ENCODE results near the gene MYOZ2.

MYOZ2 gene

DNA sequence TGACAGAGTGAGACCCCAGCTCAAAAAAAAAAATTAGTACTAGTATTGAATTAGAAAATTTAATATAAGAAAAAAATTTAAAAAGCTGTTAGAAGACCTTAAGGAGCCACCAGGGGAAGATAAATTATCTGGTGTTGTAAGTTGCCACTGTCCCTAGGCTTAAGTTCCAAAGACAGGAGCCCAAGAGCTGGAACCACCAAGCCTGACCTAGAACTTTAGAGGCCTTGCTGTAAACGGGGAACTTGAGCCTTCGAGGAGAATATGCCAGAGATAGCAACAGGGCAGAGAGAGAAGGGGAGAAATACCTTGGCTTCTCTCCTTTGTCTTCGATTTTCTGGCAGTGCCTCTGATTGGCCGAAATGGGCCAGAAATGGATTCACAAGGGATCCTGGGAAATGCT is 85.8 kb downstream of the MYOZ2 start:
- no peaks in the 10 kb centered on the region for H3K27me3 ChIP-seq (ENCODE audit: low read depth, low read length)
- peaks cover 3% of the 10 kb centered on the region for H3K36me3 ChIP-seq (replicated peaks; ENCODE audit: low read depth, low read length)
- H3K4me3 ChIP-seq (ENCODE audit: low read length) = no peak overlapping the region
- no peaks in the 10 kb centered on the region for H3K9me3 ChIP-seq (ENCODE audit: insufficient read depth, low read length)
- H2AFZ ChIP-seq (ENCODE audit: low read depth, low read length) = no peak overlapping the region
- peaks cover 9% of the 10 kb centered on the region for H3K4me1 ChIP-seq (ENCODE audit: low read length)
- H3K4me2 ChIP-seq (ENCODE audit: low read length) = no peak overlapping the region
- no peaks in the 10 kb centered on the region for H3K79me2 ChIP-seq (ENCODE audit: low read length)
- H3K27ac ChIP-seq (ENCODE audit: low read length) = no peak overlapping the region
- H4K20me1 ChIP-seq (ENCODE audit: insufficient read depth, low read length) = no peaks in the 10 kb centered on the region
- no peak overlapping the region for H3K9ac ChIP-seq (ENCODE audit: low read length)
- TF ChIP-seq, protein P1, sequence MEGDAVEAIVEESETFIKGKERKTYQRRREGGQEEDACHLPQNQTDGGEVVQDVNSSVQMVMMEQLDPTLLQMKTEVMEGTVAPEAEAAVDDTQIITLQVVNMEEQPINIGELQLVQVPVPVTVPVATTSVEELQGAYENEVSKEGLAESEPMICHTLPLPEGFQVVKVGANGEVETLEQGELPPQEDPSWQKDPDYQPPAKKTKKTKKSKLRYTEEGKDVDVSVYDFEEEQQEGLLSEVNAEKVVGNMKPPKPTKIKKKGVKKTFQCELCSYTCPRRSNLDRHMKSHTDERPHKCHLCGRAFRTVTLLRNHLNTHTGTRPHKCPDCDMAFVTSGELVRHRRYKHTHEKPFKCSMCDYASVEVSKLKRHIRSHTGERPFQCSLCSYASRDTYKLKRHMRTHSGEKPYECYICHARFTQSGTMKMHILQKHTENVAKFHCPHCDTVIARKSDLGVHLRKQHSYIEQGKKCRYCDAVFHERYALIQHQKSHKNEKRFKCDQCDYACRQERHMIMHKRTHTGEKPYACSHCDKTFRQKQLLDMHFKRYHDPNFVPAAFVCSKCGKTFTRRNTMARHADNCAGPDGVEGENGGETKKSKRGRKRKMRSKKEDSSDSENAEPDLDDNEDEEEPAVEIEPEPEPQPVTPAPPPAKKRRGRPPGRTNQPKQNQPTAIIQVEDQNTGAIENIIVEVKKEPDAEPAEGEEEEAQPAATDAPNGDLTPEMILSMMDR (IDR thresholded peaks at IDR 0.05; ENCODE audit: low read depth, low read length) = no peak
- no peak for TF ChIP-seq EZH2phosphoT487 (IDR thresholded peaks at IDR 0.05; ENCODE audit: low read depth)

DNA sequence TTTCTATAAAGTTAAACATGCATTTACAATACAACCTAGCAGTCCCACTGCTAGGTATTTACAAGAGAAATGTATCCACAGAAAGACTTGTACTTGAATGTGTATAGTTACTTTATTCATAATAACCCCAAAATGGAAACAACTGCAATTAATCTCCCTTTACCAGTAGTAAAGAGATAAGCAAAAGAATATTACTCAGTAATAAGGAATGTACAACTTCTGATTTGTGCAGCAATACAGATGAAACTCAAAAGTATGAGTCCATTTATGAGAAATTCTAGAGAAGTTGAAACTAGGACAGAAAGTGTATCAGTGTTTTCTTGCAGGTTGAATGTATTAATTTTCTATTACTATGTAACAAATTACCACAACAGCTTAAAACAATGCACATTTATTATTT is 92.1 kb downstream of the MYOZ2 start:
- no peaks in the 10 kb centered on the region for H3K27me3 ChIP-seq (ENCODE audit: low read depth, low read length)
- H4K20me1 ChIP-seq (ENCODE audit: insufficient read depth, low read length) = no peaks in the 10 kb centered on the region
- H3K4me3 ChIP-seq (ENCODE audit: low read length) = no peak overlapping the region
- H3K4me2 ChIP-seq (ENCODE audit: low read length) = no peak overlapping the region
- peaks cover 18% of the 10 kb centered on the region for H3K4me1 ChIP-seq (ENCODE audit: low read length)
- H3K9me3 ChIP-seq (ENCODE audit: insufficient read depth, low read length) = no peaks in the 10 kb centered on the region
- no peak overlapping the region for H3K9ac ChIP-seq (ENCODE audit: low read length)
- peaks cover 5% of the 10 kb centered on the region for H3K36me3 ChIP-seq (replicated peaks; ENCODE audit: low read depth, low read length)
- no peak overlapping the region for H2AFZ ChIP-seq (ENCODE audit: low read depth, low read length)
- TF ChIP-seq, protein P1 (IDR thresholded peaks at IDR 0.05; ENCODE audit: low read depth, low read length) = no peak
- TF ChIP-seq EZH2phosphoT487 (IDR thresholded peaks at IDR 0.05; ENCODE audit: low read depth) = no peak
- H3K79me2 ChIP-seq (ENCODE audit: low read length) = no peaks in the 10 kb centered on the region
- H3K27ac ChIP-seq (ENCODE audit: low read length) = no peak overlapping the region

DNA sequence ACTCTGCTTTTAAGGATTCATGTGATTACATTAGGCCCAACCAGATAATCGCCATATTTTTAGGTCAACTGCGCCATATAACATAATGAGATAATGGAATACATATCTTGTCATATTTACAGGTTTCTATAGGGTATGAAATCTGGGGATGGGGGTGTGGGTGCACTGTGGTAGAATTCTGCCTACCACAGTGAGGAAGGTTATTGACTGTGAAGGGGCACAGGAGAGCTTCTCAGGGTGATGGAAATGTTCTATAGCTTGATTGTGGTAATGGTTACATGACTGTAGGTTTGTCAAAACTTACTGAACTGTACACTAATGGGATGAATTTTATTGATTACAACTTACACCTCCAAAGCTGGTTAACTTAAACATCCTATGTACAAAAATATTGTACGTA is 92.8 kb downstream of the MYOZ2 start:
- H3K27ac ChIP-seq (ENCODE audit: low read length) = no peak overlapping the region
- no peak overlapping the region for H2AFZ ChIP-seq (ENCODE audit: low read depth, low read length)

DNA sequence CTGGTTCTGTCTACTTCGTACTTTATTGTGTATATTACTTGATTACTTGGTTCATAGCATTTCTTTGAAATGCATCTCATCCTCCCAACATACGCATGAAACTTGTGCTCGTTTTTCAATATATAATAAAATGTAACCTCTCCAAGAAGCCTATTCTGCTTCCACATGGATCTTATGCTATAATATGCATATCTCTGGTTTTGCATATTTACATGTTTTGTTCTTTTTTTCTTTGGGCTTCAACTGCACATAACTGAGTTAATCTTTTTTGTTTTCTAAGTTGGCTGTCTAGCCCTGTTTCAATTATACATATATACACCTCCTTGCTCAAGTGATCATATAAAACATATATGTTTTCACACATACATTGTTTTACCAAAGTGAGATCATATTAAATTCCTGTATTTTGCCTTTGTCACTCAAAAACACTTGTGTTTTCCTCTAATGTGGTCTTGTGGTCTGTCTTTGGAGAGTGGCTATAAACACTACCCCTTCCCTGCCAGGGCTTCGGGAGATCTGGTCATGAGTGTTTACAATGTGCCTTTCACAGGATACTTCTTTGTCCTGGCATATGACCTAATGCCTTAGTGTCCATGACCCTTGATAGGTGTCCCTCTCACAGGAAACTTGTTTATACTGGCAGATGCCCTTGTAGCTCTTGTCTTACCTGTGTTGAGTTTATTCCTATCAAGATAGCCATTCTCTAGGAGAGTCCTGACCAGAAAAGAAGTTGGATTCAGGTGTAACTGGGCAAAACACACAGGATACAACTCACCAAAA is 94.5 kb downstream of the MYOZ2 start:
- Histone ChIP-seq H3K4me2 (ENCODE audit: low read length) (no peak overlapping the region), H3K9ac (ENCODE audit: low read length) (no peak overlapping the region), H3K4me3 (ENCODE audit: low read length) (no peak overlapping the region), H3K36me3 (replicated peaks; ENCODE audit: low read depth, low read length) (peaks cover 5% of the 10 kb centered on the region), H3K27ac (ENCODE audit: low read length) (no peak overlapping the region), H3K9me3 (ENCODE audit: insufficient read depth, low read length) (no peaks in the 10 kb centered on the region), H2AFZ (ENCODE audit: low read depth, low read length) (no peak overlapping the region), H4K20me1 (ENCODE audit: insufficient read depth, low read length) (peaks cover 6% of the 10 kb centered on the region; the same call in 1 of the 2 replicates), H3K4me1 (ENCODE audit: low read length) (peaks cover 25% of the 10 kb centered on the region), H3K79me2 (ENCODE audit: low read length) (peaks cover 7% of the 10 kb centered on the region), H3K27me3 (ENCODE audit: low read depth, low read length) (no peaks in the 10 kb centered on the region)
- TF ChIP-seq EZH2phosphoT487 (IDR thresholded peaks at IDR 0.05; ENCODE audit: low read depth) = no peak
- TF ChIP-seq, protein P1 (IDR thresholded peaks at IDR 0.05; ENCODE audit: low read depth, low read length) = no peak

More for the DNA sequence above, 92.8 kb downstream of the MYOZ2 start:
- H3K27me3 ChIP-seq (ENCODE audit: low read depth, low read length) = no peaks in the 10 kb centered on the region
- no peaks in the 10 kb centered on the region; the same call in 1 of the 2 replicates for H3K79me2 ChIP-seq (ENCODE audit: low read length)
- H3K4me1 ChIP-seq (ENCODE audit: low read length) = peaks cover 19% of the 10 kb centered on the region
- H3K4me2 ChIP-seq (ENCODE audit: low read length) = no peak overlapping the region
- H3K9ac ChIP-seq (ENCODE audit: low read length) = no peak overlapping the region
- TF ChIP-seq EZH2phosphoT487 (IDR thresholded peaks at IDR 0.05; ENCODE audit: low read depth) = no peak
- TF ChIP-seq, protein P1 (IDR thresholded peaks at IDR 0.05; ENCODE audit: low read depth, low read length) = no peak
- peaks cover under 1% of the 10 kb centered on the region; the same call in 1 of the 2 replicates for H4K20me1 ChIP-seq (ENCODE audit: insufficient read depth, low read length)
- H3K36me3 ChIP-seq (replicated peaks; ENCODE audit: low read depth, low read length) = peaks cover 5% of the 10 kb centered on the region
- no peaks in the 10 kb centered on the region for H3K9me3 ChIP-seq (ENCODE audit: insufficient read depth, low read length)
- no peak overlapping the region for H3K4me3 ChIP-seq (ENCODE audit: low read length)

All from OCI-LY3 (cell line).